ENCODE measurements around the gene TIMM10B. TPM values are rescaled to one million over a fixed set of nuclear protein-coding genes. Genes with fewer than 3 reads are reported as not detected.

TIMM10B gene
- total and polyA plus RNA-seq, 9 of the 15 experiments (the other 6 are each of a cell fraction or from before 2014, with no cell fraction given) = 43.2 to 163 (median 57.0) TPM

- TF ChIP-seq NFIX (CRISPR knock-in tag; IDR thresholded peaks at IDR 0.05; ENCODE audit: low read depth) (no peak), TAF1 (IDR thresholded peaks at IDR 0.05; ENCODE audit: control insufficient read depth, extremely low read depth, insufficient read depth, low read length, severe bottlenecking) (peak; percentile 78), ESRRB (CRISPR knock-in tag; IDR thresholded peaks at IDR 0.05; ENCODE audit: borderline replicate concordance) (no peak), ZNF584 (CRISPR knock-in tag; IDR thresholded peaks at IDR 0.05; ENCODE audit: low read depth) (no peak), ETV5 (CRISPR knock-in tag; IDR thresholded peaks at IDR 0.05; ENCODE audit: low read depth) (peak; percentile 89), ZNF449 (CRISPR knock-in tag; IDR thresholded peaks at IDR 0.05) (no peak), TRIM28 (IDR thresholded peaks at IDR 0.05) (no peak; the same call in 1 of the 2 replicates), CBX2 (IDR thresholded peaks at IDR 0.05; ENCODE audit: insufficient read depth, low read length, poor library complexity, severe bottlenecking) (no peak), KDM5B (IDR thresholded peaks at IDR 0.05; ENCODE audit: insufficient replicate concordance, low read depth, low read length) (peak; percentile 84), CBX8 (IDR thresholded peaks at IDR 0.05; ENCODE audit: borderline replicate concordance, extremely low read depth, low read depth, low read length, poor library complexity, severe bottlenecking) (no peak), FOXK2 (conservative IDR thresholded peaks at IDR 0.05 in 1 of 2, IDR thresholded peaks at IDR 0.05 in 1 of 2; ENCODE audit: low read depth in 2 of 2) (peak; percentile 86 to 93), YY1 (IDR thresholded peaks at IDR 0.05; ENCODE audit: borderline replicate concordance in 1 of 3, control insufficient read depth in 1 of 3, extremely low read depth in 1 of 3, insufficient read depth in 3 of 3, insufficient read length in 1 of 3, insufficient replicate concordance in 2 of 3, low read depth in 1 of 3, low read length in 2 of 3) (peak in 2 of 3 experiments; percentile 45 to 56), FOXK1 (CRISPR knock-in tag; IDR thresholded peaks at IDR 0.05; ENCODE audit: borderline replicate concordance) (no peak), DNMT1 (IDR thresholded peaks at IDR 0.05) (no peak), ZNF3 (CRISPR knock-in tag; IDR thresholded peaks at IDR 0.05) (no peak), SMAD1 (IDR thresholded peaks at IDR 0.05; ENCODE audit: low read depth, low read length, partially characterized antibody) (no peak), ZNF282 (CRISPR knock-in tag; IDR thresholded peaks at IDR 0.05) (no peak)
- TF ChIP-seq, protein P1, sequence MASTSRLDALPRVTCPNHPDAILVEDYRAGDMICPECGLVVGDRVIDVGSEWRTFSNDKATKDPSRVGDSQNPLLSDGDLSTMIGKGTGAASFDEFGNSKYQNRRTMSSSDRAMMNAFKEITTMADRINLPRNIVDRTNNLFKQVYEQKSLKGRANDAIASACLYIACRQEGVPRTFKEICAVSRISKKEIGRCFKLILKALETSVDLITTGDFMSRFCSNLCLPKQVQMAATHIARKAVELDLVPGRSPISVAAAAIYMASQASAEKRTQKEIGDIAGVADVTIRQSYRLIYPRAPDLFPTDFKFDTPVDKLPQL (IDR thresholded peaks at IDR 0.05; ENCODE audit: extremely low read depth, insufficient read length) = no peak
- TF ChIP-seq, protein P2, sequence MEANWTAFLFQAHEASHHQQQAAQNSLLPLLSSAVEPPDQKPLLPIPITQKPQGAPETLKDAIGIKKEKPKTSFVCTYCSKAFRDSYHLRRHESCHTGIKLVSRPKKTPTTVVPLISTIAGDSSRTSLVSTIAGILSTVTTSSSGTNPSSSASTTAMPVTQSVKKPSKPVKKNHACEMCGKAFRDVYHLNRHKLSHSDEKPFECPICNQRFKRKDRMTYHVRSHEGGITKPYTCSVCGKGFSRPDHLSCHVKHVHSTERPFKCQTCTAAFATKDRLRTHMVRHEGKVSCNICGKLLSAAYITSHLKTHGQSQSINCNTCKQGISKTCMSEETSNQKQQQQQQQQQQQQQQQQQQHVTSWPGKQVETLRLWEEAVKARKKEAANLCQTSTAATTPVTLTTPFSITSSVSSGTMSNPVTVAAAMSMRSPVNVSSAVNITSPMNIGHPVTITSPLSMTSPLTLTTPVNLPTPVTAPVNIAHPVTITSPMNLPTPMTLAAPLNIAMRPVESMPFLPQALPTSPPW (CRISPR knock-in tag; IDR thresholded peaks at IDR 0.05) = peak; percentile 43; the same call in 1 of the 2 replicates
Observed at GRCh38 chr11:6481012-6481923, at the start of gene TIMM10B, which contains the start of gene ARFIP2 (continued).
